Muscle layer of colon (tissue), 2 donors: Measurements from ENCODE around the gene OR2C1.

Experiments
- H3K27ac ChIP-seq: one replicate; pipeline ENCODE4 v1.7.0; 2013; ENCODE audit warnings: low read depth, mild to moderate bottlenecking, low read length, moderate library complexity
- H3K27me3 ChIP-seq, 2 donors: one replicate each; pipeline ENCODE4 v1.7.0; 2013; ENCODE audit warnings: low read length in 2 of 2, mild to moderate bottlenecking in 2 of 2; ENCODE audit not compliant: insufficient read depth in 2 of 2, control insufficient read depth in 1 of 2
- H3K36me3 ChIP-seq: one replicate; pipeline ENCODE4 v1.7.0; 2013; ENCODE audit warnings: mild to moderate bottlenecking, low read length; ENCODE audit not compliant: insufficient read depth
- H3K4me1 ChIP-seq: one replicate; pipeline ENCODE4 v1.7.0; 2013; ENCODE audit warnings: mild to moderate bottlenecking, low read length; ENCODE audit not compliant: insufficient read depth
- H3K4me3 ChIP-seq, 2 donors: one replicate each; pipeline ENCODE4 v1.7.0; 2013; ENCODE audit warnings: low read length in 2 of 2, low read depth in 1 of 2, mild to moderate bottlenecking in 1 of 2, moderate library complexity in 1 of 2
- H3K9ac ChIP-seq: one replicate; pipeline ENCODE4 v1.7.0; 2013; ENCODE audit warnings: low read length
- H3K9me3 ChIP-seq: one replicate; pipeline ENCODE4 v1.7.0; 2013; ENCODE audit warnings: mild to moderate bottlenecking, low read length
- donor health status: abdominal sarcoma.
- donor health status: Adenocarcinoma of cecum.

OR2C1 gene

DNA sequence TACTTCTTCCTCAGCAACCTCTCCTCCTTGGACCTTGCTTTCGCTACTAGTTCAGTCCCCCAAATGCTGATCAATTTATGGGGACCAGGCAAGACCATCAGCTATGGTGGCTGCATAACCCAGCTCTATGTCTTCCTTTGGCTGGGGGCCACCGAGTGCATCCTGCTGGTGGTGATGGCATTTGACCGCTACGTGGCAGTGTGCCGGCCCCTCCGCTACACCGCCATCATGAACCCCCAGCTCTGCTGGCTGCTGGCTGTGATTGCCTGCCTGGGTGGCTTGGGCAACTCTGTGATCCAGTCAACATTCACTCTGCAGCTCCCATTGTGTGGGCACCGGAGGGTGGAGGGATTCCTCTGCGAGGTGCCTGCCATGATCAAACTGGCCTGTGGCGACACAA lies 429 bp downstream of the OR2C1 start:
- Histone ChIP-seq H3K36me3 (no peaks in the 10 kb centered on the region), H3K9ac (no peak overlapping the region), H3K27me3 (no peaks in the 10 kb centered on the region), H3K9me3 (no peaks in the 10 kb centered on the region), H3K4me1 (no peaks in the 10 kb centered on the region), H3K27ac (no peak overlapping the region), H3K4me3 (no peak overlapping the region)

DNA sequence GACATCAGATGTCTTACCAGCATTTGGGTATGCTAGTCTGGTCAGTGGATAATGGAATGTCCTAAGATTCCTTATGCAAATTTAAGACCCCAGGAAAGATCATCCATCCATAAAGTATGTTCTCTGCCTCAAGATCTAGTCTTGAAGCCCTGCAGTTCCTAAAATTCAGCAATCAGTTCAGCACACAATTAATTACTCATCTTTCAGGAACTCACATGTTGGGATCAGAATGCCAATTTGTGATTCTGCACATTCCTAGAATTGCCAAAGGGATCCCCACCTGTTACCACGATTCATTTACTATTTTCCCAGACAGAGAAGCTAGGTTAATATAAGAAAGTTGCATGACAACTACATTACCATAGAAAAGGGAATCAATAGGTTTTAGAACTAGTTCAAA lies 3.2 kb downstream of the OR2C1 start:
- H3K27ac ChIP-seq = no peak overlapping the region

DNA sequence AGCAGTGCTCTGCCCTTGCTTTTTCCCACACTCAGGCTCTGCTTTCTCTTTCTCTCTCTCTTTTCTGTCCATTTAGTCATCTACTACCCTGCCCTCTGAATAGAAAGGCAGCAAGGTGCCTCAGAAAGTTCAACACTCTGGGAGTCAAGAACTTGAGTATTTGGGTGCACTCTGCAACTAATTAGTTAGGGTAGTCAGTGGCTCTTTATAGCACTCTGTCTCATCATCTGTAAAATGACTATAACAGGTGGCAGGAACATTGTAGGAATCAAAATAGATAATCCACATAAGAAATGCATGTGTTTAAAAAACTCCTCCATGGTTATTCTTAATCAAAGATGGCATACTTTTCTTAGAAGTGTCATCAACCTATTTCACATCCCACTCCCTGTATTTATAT lies 7.2 kb downstream of the OR2C1 start:
- no peak overlapping the region for H3K9ac ChIP-seq
- no peaks in the 10 kb centered on the region for H3K4me1 ChIP-seq

More for the DNA sequence above, 3.2 kb downstream of the OR2C1 start:
- no peak overlapping the region for H3K9ac ChIP-seq
- H3K4me1 ChIP-seq = no peaks in the 10 kb centered on the region
- H3K4me3 ChIP-seq = no peak overlapping the region
- no peaks in the 10 kb centered on the region for H3K27me3 ChIP-seq
- H3K36me3 ChIP-seq = no peaks in the 10 kb centered on the region
- H3K9me3 ChIP-seq = no peaks in the 10 kb centered on the region

DNA sequence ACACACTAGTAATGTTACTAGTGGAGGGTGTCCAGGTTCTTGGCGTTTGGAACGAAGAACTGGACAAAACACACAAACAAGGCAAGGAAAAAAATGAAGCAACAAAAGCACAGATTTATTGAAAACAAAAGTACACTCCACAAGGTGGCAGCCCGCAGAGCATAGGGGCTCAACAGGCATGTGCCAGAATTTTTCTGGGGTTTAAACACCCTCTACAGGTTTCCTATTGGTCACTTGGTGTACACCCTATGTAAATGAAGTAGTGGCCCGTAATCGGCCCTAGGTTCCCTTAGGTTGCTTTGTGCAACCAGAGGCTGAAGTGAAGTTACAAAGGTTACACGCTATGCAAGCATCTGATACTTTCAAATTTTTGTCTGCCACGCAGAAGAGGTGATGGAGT lies 8.1 kb downstream of the OR2C1 start:
- Histone ChIP-seq H3K9me3 (no peaks in the 10 kb centered on the region), H3K36me3 (no peaks in the 10 kb centered on the region), H3K4me3 (no peak overlapping the region), H3K27ac (no peak overlapping the region), H3K9ac (no peak overlapping the region), H3K27me3 (no peaks in the 10 kb centered on the region), H3K4me1 (no peaks in the 10 kb centered on the region)

More for the DNA sequence above, 7.2 kb downstream of the OR2C1 start:
- Histone ChIP-seq H3K9me3 (no peaks in the 10 kb centered on the region), H3K36me3 (no peaks in the 10 kb centered on the region), H3K27me3 (no peaks in the 10 kb centered on the region), H3K27ac (no peak overlapping the region), H3K4me3 (no peak overlapping the region)

DNA sequence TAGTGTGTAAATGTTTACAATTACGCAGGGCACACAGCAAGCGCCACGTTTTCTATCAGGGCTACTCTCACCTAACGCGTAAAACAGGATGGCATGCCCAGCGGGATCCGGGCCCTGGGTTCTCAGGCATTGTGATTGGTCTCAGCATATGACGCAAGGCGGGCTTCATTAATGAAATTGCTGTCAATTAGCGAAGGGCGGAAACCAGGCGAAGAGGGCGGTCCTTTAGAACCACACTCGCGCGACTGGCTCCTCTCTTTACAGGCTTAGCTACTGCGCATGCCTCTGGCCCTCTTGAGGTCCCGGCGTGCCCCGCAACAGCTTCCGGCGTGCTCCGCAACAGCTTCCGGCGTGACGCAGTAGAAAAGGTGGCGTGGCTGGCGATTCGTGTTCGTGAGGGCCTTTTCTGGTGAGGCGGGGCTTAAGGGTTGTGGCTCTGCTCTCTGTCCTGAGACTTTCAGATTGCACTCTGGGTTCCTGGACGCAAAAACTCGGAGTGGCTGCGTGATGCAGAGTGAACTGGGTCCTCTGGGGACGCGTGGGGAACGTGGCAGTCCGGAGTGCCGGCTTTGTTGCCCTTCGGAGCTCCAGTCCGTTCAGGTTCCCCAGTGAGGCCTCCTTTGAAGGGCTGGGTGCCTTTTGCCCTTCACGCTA lies 9.2 kb downstream of the OR2C1 start:
- Histone ChIP-seq H3K27me3 (no peaks in the 10 kb centered on the region), H3K36me3 (no peaks in the 10 kb centered on the region), H3K9ac (no peak overlapping the region), H3K27ac (peak overlapping the region; percentile 77), H3K4me3 (peak overlapping the region; percentile 62 to 69), H3K4me1 (no peaks in the 10 kb centered on the region), H3K9me3 (no peaks in the 10 kb centered on the region)

DNA sequence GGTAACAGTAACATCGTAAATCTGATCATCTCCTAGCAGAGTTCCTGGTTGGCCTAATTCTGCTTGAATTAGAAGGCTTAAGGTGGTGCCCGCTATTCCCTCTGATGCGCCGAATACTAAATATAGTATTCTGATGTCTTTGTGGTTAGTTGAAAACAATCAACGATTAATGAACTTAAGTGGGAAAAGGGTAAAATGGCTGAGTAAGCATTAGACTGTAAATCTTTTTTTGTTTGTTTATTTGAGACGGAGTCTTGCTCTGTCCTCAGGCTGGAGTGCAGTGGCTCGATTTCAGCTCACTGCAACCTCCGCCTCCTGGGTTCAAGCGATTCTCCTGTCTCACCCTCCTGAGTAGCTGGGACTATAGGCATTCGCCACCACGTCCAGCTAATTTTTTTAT lies 13.4 kb downstream of the OR2C1 start:
- Histone ChIP-seq H3K4me1 (no peaks in the 10 kb centered on the region), H3K9ac (no peak overlapping the region), H3K9me3 (no peaks in the 10 kb centered on the region), H3K27me3 (no peaks in the 10 kb centered on the region), H3K36me3 (no peaks in the 10 kb centered on the region), H3K4me3 (no peak overlapping the region), H3K27ac (no peak overlapping the region)

DNA sequence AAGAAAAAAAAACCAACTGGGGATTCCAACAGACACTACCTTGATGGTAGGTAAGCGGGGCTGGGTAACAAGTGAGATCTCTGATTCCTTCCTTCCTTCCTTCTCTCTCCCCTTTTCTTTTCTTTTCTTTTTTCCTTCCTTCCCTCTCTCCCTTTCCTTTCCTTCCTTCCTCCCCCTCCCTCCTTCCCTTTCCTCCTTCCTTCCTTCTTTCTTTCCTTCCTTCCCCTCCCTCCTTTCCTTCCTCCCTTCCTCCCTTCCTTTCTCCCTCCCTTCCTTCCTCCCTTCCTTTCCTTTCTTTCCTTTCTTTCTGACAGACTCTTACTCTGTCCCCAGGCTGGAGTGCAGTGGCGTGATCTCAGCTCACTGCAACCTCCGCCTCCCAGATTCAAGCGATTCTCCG lies 20.0 kb downstream of the OR2C1 start:
- Histone ChIP-seq H3K36me3 (no peaks in the 10 kb centered on the region), H3K27me3 (no peaks in the 10 kb centered on the region), H3K27ac (no peak overlapping the region), H3K9me3 (peaks cover 23% of the 10 kb centered on the region), H3K9ac (no peak overlapping the region), H3K4me3 (no peak overlapping the region), H3K4me1 (no peaks in the 10 kb centered on the region)

DNA sequence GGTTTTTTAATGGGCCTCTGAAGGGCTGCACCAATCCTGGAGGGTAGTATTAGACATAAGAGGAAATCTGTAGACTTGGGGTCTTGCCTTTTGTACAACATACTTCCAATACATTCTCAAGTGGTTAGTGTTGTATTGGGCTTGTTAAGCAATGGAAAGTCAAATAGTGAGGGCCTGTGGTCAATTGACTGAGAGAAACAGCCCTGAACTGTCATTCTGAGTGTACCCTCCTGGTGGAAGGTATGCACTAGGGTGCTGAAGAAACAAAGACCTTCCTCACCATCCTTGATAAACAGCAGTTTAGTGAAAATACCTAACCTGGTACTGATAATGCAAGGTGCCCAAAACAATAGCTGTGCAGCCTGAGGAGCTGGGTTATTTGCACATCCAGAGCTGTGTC lies 22.2 kb downstream of the OR2C1 start:
- no peak overlapping the region for H3K9ac ChIP-seq
- no peak overlapping the region for H3K4me3 ChIP-seq
- peaks cover 8% of the 10 kb centered on the region for H3K36me3 ChIP-seq
- H3K4me1 ChIP-seq = no peaks in the 10 kb centered on the region
- no peak overlapping the region for H3K27ac ChIP-seq
- H3K9me3 ChIP-seq = peaks cover 44% of the 10 kb centered on the region
- H3K27me3 ChIP-seq = no peaks in the 10 kb centered on the region

DNA sequence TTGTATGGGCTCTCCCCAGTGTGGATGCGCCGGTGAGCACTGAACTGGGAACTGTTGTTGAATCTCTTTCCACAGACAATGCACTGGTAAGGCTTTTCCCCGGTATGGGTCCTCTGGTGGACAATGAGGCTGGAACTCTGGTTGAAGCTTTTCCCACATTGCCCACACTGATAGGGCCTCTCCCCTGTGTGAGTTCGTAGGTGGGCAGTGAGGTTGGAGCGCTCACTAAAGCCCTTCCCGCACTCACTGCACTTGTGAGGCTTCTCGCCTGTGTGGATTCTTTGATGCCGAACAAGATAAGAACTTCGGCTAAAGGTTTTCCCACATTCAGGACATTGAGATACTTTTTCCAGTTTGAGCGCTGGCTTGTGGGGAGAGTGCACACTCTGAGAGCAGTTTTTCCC lies 27.4 kb downstream of the OR2C1 start:
- H3K27ac ChIP-seq = no peak overlapping the region
- no peaks in the 10 kb centered on the region for H3K27me3 ChIP-seq
- H3K9ac ChIP-seq = no peak overlapping the region
- H3K4me1 ChIP-seq = no peaks in the 10 kb centered on the region
- H3K9me3 ChIP-seq = peaks cover 67% of the 10 kb centered on the region
- H3K4me3 ChIP-seq = peak overlapping the region in 1 of 2 donors; percentile 30
- H3K36me3 ChIP-seq = peaks cover 36% of the 10 kb centered on the region

DNA sequence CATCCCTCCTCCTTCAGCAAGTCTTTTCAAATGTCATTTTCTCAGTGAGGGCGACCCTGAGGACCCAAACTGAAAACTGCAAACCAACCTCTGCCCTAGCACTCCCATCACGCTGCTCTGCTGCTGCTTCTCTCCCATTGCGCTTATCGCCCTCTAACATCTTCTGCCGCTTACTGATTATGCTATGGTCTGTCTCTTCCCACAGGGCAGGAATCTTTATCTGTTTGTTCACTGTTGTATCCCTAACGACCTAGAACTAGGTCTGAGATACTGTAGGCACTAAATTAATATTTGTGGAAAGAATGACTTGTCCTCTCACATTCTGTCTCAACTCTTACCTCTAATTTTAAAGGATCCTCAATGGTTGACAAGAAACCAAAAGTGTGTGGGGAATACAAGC lies 32.6 kb downstream of the OR2C1 start:
- no peak overlapping the region for H3K9ac ChIP-seq
- no peaks in the 10 kb centered on the region for H3K4me1 ChIP-seq
- H3K36me3 ChIP-seq = peaks cover 60% of the 10 kb centered on the region
- no peak overlapping the region for H3K27ac ChIP-seq
- no peaks in the 10 kb centered on the region for H3K27me3 ChIP-seq
- peaks cover 53% of the 10 kb centered on the region for H3K9me3 ChIP-seq
- no peak overlapping the region for H3K4me3 ChIP-seq

DNA sequence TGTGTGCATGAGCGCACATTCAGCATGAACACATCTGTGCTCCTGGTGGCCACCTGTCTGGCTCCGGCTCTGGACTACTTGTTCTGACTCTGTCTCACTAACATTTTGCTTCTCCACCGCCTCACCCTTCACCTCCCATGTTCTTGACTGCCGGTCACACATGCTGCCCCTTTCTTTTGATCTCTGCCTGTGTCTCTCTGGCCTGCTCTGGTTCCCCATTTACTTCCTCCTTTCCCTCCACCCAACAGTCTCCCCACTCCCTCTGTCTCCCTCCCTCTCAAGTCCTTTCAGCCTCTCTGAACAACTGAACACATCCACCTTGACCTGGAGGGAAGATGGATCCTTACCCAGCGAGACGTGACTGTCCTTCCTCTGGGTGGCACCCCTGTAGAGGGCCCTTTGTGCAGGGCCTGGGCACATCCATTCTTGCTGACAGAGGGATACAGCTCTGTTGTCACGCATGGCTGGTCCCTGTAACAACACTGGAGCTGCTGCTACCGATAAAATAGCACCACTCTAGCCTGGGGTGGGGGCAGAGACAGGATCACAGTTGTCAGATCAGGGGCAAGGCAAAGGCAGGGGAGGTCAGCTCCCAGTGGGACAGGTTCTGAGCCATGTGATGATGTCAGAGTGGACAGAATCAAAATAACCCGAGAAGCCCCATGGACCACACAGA lies 34.1 kb downstream of the OR2C1 start:
- H3K27ac ChIP-seq = no peak overlapping the region
- peaks cover 60% of the 10 kb centered on the region for H3K36me3 ChIP-seq
- no peak overlapping the region for H3K9ac ChIP-seq
- H3K4me3 ChIP-seq = no peak overlapping the region
- peaks cover 41% of the 10 kb centered on the region for H3K9me3 ChIP-seq
- H3K4me1 ChIP-seq = no peaks in the 10 kb centered on the region
- H3K27me3 ChIP-seq = no peaks in the 10 kb centered on the region

DNA sequence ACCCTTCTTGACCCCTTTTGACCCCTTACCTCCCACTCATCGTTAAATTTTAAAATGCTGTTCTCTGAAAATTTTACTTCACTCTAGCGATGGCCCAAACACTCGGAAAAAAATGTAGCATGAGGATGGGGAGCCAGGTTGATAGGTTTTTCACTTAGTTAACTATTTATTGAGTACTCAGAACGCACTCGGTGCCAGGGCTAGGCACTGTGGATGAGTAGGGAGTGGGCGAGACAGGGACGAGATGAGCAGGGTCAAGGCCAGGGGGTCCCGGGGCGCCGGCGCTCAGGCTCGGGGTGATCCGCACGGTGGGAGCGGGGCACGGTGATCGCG lies 44.7 kb downstream of the OR2C1 start:
- Histone ChIP-seq H3K27ac (peak overlapping the region; percentile 85), H3K4me1 (peaks cover 18% of the 10 kb centered on the region), H3K4me3 (peak overlapping the region; percentile 82 to 87), H3K36me3 (peaks cover 39% of the 10 kb centered on the region), H3K9me3 (peaks cover 27% of the 10 kb centered on the region), H3K9ac (peak overlapping the region; percentile 76), H3K27me3 (no peaks in the 10 kb centered on the region)
